H9 (cell line): ENCODE results near the gene RBM7. TPM values are rescaled to one million over a fixed set of nuclear protein-coding genes. Genes with fewer than 3 reads are reported as not detected.

Experiments used
- DNase-seq: peaks from one replicate; pipeline ENCODE4 v3.0.0-alpha.2; 2017
- H2AFZ ChIP-seq: one replicate; pipeline ENCODE4 v1.6.1; 2013; ENCODE audit warnings: mild to moderate bottlenecking, low read length, control low read depth, moderate library complexity
- H2AK5ac ChIP-seq: 2 replicates; pipeline ENCODE4 v1.6.1; 2013; ENCODE audit warnings: low read length, control low read depth, mixed read lengths; ENCODE audit not compliant: insufficient read length
- H2BK120ac ChIP-seq: one replicate; pipeline ENCODE4 v1.6.1; 2013; ENCODE audit warnings: low read depth, mild to moderate bottlenecking, low read length, control low read depth, inconsistent platforms; ENCODE audit not compliant: poor library complexity, severe bottlenecking
- H2BK12ac ChIP-seq: 2 replicates; pipeline ENCODE4 v1.6.1; 2013; ENCODE audit warnings: low read length, control low read depth, mixed read lengths, low read depth; ENCODE audit not compliant: insufficient read length
- H2BK15ac ChIP-seq: 2 replicates; pipeline ENCODE4 v1.6.1; 2013; ENCODE audit warnings: low read depth, low read length, control low read depth
- H2BK20ac ChIP-seq: one replicate; pipeline ENCODE4 v1.6.1; 2013; ENCODE audit warnings: low read depth, mild to moderate bottlenecking, low read length, control low read depth, inconsistent platforms; ENCODE audit not compliant: poor library complexity, severe bottlenecking
- H2BK5ac ChIP-seq: 2 replicates; pipeline ENCODE4 v1.6.1; 2013; ENCODE audit warnings: low read length, control low read depth, mixed read lengths; ENCODE audit not compliant: insufficient read length
- H3K14ac ChIP-seq: 2 replicates; pipeline ENCODE4 v1.6.1; 2013; ENCODE audit warnings: low read length, control low read depth; ENCODE audit not compliant: insufficient read depth
- H3K18ac ChIP-seq: 2 replicates; pipeline ENCODE4 v1.6.1; 2013; ENCODE audit warnings: low read depth, mild to moderate bottlenecking, mixed read lengths, low read length, control low read depth; ENCODE audit not compliant: insufficient read length
- H3K23ac ChIP-seq: 2 replicates; pipeline ENCODE4 v1.6.1; 2013; ENCODE audit warnings: low read length, control low read depth, mixed read lengths, low read depth; ENCODE audit not compliant: insufficient read length
- H3K23me2 ChIP-seq: 2 replicates; pipeline ENCODE4 v1.6.1; 2013; ENCODE audit warnings: low read depth, mild to moderate bottlenecking, mixed read lengths, low read length, control low read depth; ENCODE audit not compliant: insufficient read length, poor library complexity, severe bottlenecking
- H3K27ac ChIP-seq: 2 replicates; pipeline ENCODE4 v1.5.1; 2013; ENCODE audit warnings: low read length, control low read depth, mixed read lengths, low read depth; ENCODE audit not compliant: insufficient read length
- H3K27me3 ChIP-seq: 2 replicates; pipeline ENCODE4 v1.6.1; 2013; ENCODE audit warnings: low read length, control low read depth, inconsistent platforms; ENCODE audit not compliant: insufficient read depth
- H3K4ac ChIP-seq: 2 replicates; pipeline ENCODE4 v1.6.1; 2013; ENCODE audit warnings: low read depth, mild to moderate bottlenecking, control low read depth, inconsistent platforms, low read length, moderate library complexity
- H3K4me1 ChIP-seq: 2 replicates; pipeline ENCODE4 v1.6.1; 2013; ENCODE audit warnings: low read length, control low read depth, inconsistent platforms; ENCODE audit not compliant: insufficient read depth
- H3K4me2 ChIP-seq: 2 replicates; pipeline ENCODE4 v1.6.1; 2013; ENCODE audit warnings: low read length, control low read depth, mixed read lengths; ENCODE audit not compliant: insufficient read length, insufficient read depth
- H3K56ac ChIP-seq: 2 replicates; pipeline ENCODE4 v1.6.1; 2013; ENCODE audit warnings: low read depth, mild to moderate bottlenecking, mixed read lengths, low read length, control low read depth; ENCODE audit not compliant: insufficient read length
- H3K79me1 ChIP-seq: 2 replicates; pipeline ENCODE4 v1.6.1; 2013; ENCODE audit warnings: low read depth, mild to moderate bottlenecking, moderate library complexity, low read length, control low read depth, inconsistent platforms; ENCODE audit not compliant: insufficient read depth, poor library complexity, severe bottlenecking
- H3K79me2 ChIP-seq: 2 replicates; pipeline ENCODE4 v1.6.1; 2013; ENCODE audit warnings: low read length, control low read depth, inconsistent platforms; ENCODE audit not compliant: insufficient read depth
- H3K9ac ChIP-seq: 2 replicates; pipeline ENCODE4 v1.6.1; 2013; ENCODE audit warnings: low read length, control low read depth, mixed read lengths; ENCODE audit not compliant: insufficient read length; ENCODE audit errors: extremely low read depth
- H3K9me3 ChIP-seq: one replicate; pipeline ENCODE4 v1.6.1; 2013; ENCODE audit warnings: low read depth, low read length, inconsistent platforms; ENCODE audit not compliant: control insufficient read depth
- H3T11ph ChIP-seq: one replicate; pipeline ENCODE4 v1.6.1; 2013; ENCODE audit warnings: mild to moderate bottlenecking, low read length, control low read depth, inconsistent platforms
- H4K20me1 ChIP-seq: one replicate; pipeline ENCODE4 v1.6.1; 2013; ENCODE audit not compliant: control insufficient read depth, insufficient read length, insufficient read depth
- H4K5ac ChIP-seq: 2 replicates; pipeline ENCODE4 v1.6.1; 2013; ENCODE audit warnings: low read depth, mild to moderate bottlenecking, mixed read lengths, low read length, control low read depth; ENCODE audit not compliant: insufficient read length
- H4K8ac ChIP-seq: replicated peaks from 2 replicates; pipeline ENCODE4 v1.6.1; 2013; ENCODE audit warnings: low read length, control low read depth, mixed read lengths, low read depth; ENCODE audit not compliant: insufficient read length
- H4K91ac ChIP-seq: 2 replicates; pipeline ENCODE4 v1.6.1; 2013; ENCODE audit warnings: low read depth, mild to moderate bottlenecking, moderate library complexity, mixed read lengths, low read length, control low read depth; ENCODE audit not compliant: insufficient read length
- H3K27ac Mint-ChIP-seq, 3 experiments: 2 replicates in 2 of 3; 3 replicates in 1 of 3; pipeline ENCODE4 v1.8.0; 2020 to 2021; ENCODE audit warnings: mixed read lengths in 3 of 3, mild to moderate bottlenecking in 1 of 3, moderate library complexity in 1 of 3
- H3K27me3 Mint-ChIP-seq: 2 replicates; pipeline ENCODE4 v1.8.0; 2021; ENCODE audit warnings: low read depth, mild to moderate bottlenecking, moderate library complexity, mixed read lengths
- H3K36me3 Mint-ChIP-seq, 3 experiments: 2 replicates in 2 of 3; 3 replicates in 1 of 3; pipeline ENCODE4 v1.8.0; 2020 to 2021; ENCODE audit warnings: low read depth in 3 of 3, mixed read lengths in 3 of 3; ENCODE audit not compliant: insufficient read depth in 1 of 3
- H3K4me1 Mint-ChIP-seq, 2 experiments: 2 replicates each; pipeline ENCODE4 v1.8.0; 2020; ENCODE audit warnings: mixed read lengths in 2 of 2
- H3K4me3 Mint-ChIP-seq, 2 experiments: 2 replicates in 1 of 2; 3 replicates in 1 of 2; pipeline ENCODE4 v1.8.0; 2020 to 2021; ENCODE audit warnings: mild to moderate bottlenecking in 2 of 2, mixed read lengths in 2 of 2, moderate library complexity in 1 of 2
- H3K9me3 Mint-ChIP-seq, 2 experiments: 2 replicates in 1 of 2; 3 replicates in 1 of 2; pipeline ENCODE4 v1.8.0; 2020; ENCODE audit warnings: mild to moderate bottlenecking in 2 of 2, mixed read lengths in 2 of 2, moderate library complexity in 1 of 2
- CTCF ChIP-seq: fragments of 200-600 bp; sonication (generic); conservative IDR thresholded peaks from 3 replicates; pipeline ENCODE4 v1.8.0; 2021; ENCODE audit warnings: antibody characterized with exemption, mild to moderate bottlenecking
- WGBS: extraction: QIAGEN DNeasy Blood & Tissue Kit; methylation state at CpG from one replicate; pipeline ENCODE4 v1.1.7; 2013; ENCODE audit warnings: missing lambda C conversion rate, low lambda C conversion rate, mixed read lengths; ENCODE audit not compliant: insufficient read length; ENCODE audit errors: extremely low coverage; 5-methylcytosine and 5-hydroxymethylcytosine counted together
- total RNA-seq: library from RNA; stranded (reverse); gene quantifications from 2 replicates; pipeline ENCODE4 v1.2.1, GENCODE V29; 2021

Gene RBM7
- total RNA-seq, 1 experiment from 2014 or later = 56.4 TPM

- Histone ChIP-seq H3K4ac (no peak overlapping the region), H4K91ac (no peak overlapping the region), H3K27ac (no peak overlapping the region), H2BK120ac (no peak overlapping the region), H2BK12ac (no peak overlapping the region), H2AFZ (no peak overlapping the region), H4K20me1 (no peaks in the 10 kb centered on the region), H3K27me3 (no peaks in the 10 kb centered on the region), H3K4me1 (peaks cover 4% of the 10 kb centered on the region; the same call in 1 of the 2 replicates), H3K79me1 (no peaks in the 10 kb centered on the region), H3K9ac (peak overlapping the region; percentile 53), H3K4me2 (peak overlapping the region; percentile 71), H3K23ac (no peak overlapping the region), H2AK5ac (no peak overlapping the region), H3K9me3 (no peaks in the 10 kb centered on the region), H3T11ph (no peak overlapping the region), H3K23me2 (peaks cover 3% of the 10 kb centered on the region), H2BK5ac (no peak overlapping the region), H3K18ac (no peak overlapping the region), H4K5ac (no peak overlapping the region), H3K79me2 (peaks cover 29% of the 10 kb centered on the region; the same call in 1 of the 2 replicates), H3K14ac (no peak overlapping the region), H4K8ac (no peak overlapping the region), H3K56ac (no peak overlapping the region), H2BK20ac (no peak overlapping the region), H2BK15ac (no peak overlapping the region)
- Mint-ChIP-seq H3K4me3 (peak overlapping the region; percentile 98 to 99), H3K27me3 (no peaks in the 10 kb centered on the region), H3K4me1 (peaks cover 37 to 38% of the 10 kb centered on the region in 2 experiments), H3K27ac (peak overlapping the region; percentile 36 to 100 (median 94); a peak in 6 of 7 replicates), H3K36me3 (peaks cover 8 to 29% (median 26%) of the 10 kb centered on the region in 3 experiments; a peak in 6 of 7 replicates), H3K9me3 (no peaks in the 10 kb centered on the region)
- no CpG with 5 or more reads among the region's 10 CpGs for WGBS
- TF ChIP-seq CTCF = no peak
- DNase-seq = no peak
Observed at GRCh38 chr11:114440121-114440860, 39.8 kb downstream of the RBM7 start.
